ENCODE results near the gene LGALS4. TPM values are rescaled to one million over a fixed set of nuclear protein-coding genes. Genes with fewer than 3 reads are reported as not detected.
"Not testable (repeated sequence)": the region's sequence is repeated elsewhere in the genome, so short reads cannot be mapped to it uniquely, and the experiment has no call there.

The LGALS4 gene
- total and polyA plus RNA-seq, 9 donors, result 0.67 to 45.5 (median 1.3) TPM

GRCh38 chr19:38793671-38794070, 19.1 kb downstream of the LGALS4 start:
- Histone ChIP-seq H3K27me3 (ENCODE audit: control insufficient read depth, insufficient read depth, low read length) (no peaks in the 10 kb centered on the region), H3K4me1 (ENCODE audit: control insufficient read depth, insufficient read depth, low read length) (peaks cover 10% of the 10 kb centered on the region), H3K27ac (ENCODE audit: low read length) (no peak overlapping the region), H3K36me3 (ENCODE audit: control insufficient read depth, insufficient read depth, low read length) (no peaks in the 10 kb centered on the region), H3K4me3 (ENCODE audit: low read length) (no peak overlapping the region), H3K9me3 (replicated peaks; ENCODE audit: control insufficient read depth, low read depth, low read length) (no peaks in the 10 kb centered on the region)
- WGBS (ENCODE audit: insufficient coverage), result no CpG with 5 or more reads among the region's 5 CpGs
- DNase-seq, result no peak

GRCh38 chr19:38793177-38793576, 19.6 kb downstream of the LGALS4 start:
- WGBS (ENCODE audit: insufficient coverage), result 23% methylated on average over 4 of the region's 8 CpGs

DNA sequence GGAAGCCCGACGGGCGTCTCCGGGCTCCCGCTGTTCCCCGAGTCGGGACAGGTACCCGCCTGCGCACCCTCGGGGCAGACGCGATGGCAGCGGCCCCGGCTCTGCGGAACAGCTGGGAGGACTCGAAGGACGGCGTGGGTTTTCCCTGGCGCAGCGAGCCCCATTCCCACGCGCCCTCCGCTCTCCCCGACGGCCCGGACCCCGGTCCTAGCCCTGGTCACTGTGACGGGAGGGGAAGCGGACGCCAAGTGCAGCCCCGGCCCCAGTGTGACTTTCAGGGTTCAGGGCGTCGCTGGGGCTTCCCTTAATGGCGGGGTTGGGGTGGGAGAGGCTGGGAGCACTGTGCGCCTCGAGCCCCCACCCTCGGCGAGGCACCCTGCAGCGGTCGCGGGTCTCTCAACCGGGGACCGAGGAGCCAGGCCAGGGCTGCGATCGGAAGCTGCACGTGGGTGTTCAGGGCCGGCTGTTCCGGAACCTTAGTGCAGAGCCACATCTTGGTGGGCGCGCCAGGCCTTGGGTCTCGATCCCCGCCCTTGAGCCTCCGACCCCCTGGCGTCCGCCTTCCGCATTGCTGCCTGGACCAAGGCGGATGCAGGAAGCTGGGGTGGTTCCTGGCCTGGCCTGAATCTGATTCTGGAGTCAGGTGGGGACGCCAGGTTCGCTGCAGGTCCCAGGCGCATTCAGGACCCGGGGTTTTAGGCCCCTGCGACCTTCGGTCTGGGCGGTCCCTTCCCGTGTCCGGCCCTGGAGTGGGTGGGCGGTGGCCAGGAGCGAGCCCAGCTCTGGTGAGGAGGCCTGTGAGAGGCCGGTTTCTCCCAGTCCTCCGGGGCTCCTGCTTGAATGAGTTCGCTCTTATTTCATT, 20.3 kb downstream of the LGALS4 start:
- 5% methylated on average over 41 of the region's 71 CpGs for WGBS (ENCODE audit: insufficient coverage)
- Histone ChIP-seq H3K4me1 (ENCODE audit: control insufficient read depth, insufficient read depth, low read length) (peaks cover 12% of the 10 kb centered on the region), H3K4me3 (ENCODE audit: low read length) (peak overlapping the region; percentile 25), H3K27me3 (ENCODE audit: control insufficient read depth, insufficient read depth, low read length) (no peaks in the 10 kb centered on the region), H3K9me3 (replicated peaks; ENCODE audit: control insufficient read depth, low read depth, low read length) (no peaks in the 10 kb centered on the region), H3K36me3 (ENCODE audit: control insufficient read depth, insufficient read depth, low read length) (no peaks in the 10 kb centered on the region), H3K27ac (ENCODE audit: low read length) (peak overlapping the region; percentile 45)
- DNase-seq, result peak; percentile 47

More at GRCh38 chr19:38793177-38793576, 19.6 kb downstream of the LGALS4 start:
- DNase-seq, result no peak
- Histone ChIP-seq H3K9me3 (replicated peaks; ENCODE audit: control insufficient read depth, low read depth, low read length) (no peaks in the 10 kb centered on the region), H3K36me3 (ENCODE audit: control insufficient read depth, insufficient read depth, low read length) (no peaks in the 10 kb centered on the region), H3K27ac (ENCODE audit: low read length) (no peak overlapping the region), H3K4me1 (ENCODE audit: control insufficient read depth, insufficient read depth, low read length) (peaks cover 12% of the 10 kb centered on the region), H3K4me3 (ENCODE audit: low read length) (no peak overlapping the region), H3K27me3 (ENCODE audit: control insufficient read depth, insufficient read depth, low read length) (no peaks in the 10 kb centered on the region)

- DNase-seq; H3K9me3 ChIP-seq (replicated peaks; ENCODE audit: control insufficient read depth, low read depth, low read length); H3K36me3 ChIP-seq (ENCODE audit: control insufficient read depth, insufficient read depth, low read length); H3K27me3 ChIP-seq (ENCODE audit: control insufficient read depth, insufficient read depth, low read length); H3K27ac ChIP-seq (ENCODE audit: low read length); H3K4me3 ChIP-seq (ENCODE audit: low read length): not testable (repeated sequence)
- peaks cover 12% of the 10 kb centered on the region for H3K4me1 ChIP-seq (ENCODE audit: control insufficient read depth, insufficient read depth, low read length)
- no CpG with 5 or more reads among the region's 40 CpGs for WGBS (ENCODE audit: insufficient coverage)
Observed at GRCh38 chr19:38791451-38792064, 21.2 kb downstream of the LGALS4 start.

DNA sequence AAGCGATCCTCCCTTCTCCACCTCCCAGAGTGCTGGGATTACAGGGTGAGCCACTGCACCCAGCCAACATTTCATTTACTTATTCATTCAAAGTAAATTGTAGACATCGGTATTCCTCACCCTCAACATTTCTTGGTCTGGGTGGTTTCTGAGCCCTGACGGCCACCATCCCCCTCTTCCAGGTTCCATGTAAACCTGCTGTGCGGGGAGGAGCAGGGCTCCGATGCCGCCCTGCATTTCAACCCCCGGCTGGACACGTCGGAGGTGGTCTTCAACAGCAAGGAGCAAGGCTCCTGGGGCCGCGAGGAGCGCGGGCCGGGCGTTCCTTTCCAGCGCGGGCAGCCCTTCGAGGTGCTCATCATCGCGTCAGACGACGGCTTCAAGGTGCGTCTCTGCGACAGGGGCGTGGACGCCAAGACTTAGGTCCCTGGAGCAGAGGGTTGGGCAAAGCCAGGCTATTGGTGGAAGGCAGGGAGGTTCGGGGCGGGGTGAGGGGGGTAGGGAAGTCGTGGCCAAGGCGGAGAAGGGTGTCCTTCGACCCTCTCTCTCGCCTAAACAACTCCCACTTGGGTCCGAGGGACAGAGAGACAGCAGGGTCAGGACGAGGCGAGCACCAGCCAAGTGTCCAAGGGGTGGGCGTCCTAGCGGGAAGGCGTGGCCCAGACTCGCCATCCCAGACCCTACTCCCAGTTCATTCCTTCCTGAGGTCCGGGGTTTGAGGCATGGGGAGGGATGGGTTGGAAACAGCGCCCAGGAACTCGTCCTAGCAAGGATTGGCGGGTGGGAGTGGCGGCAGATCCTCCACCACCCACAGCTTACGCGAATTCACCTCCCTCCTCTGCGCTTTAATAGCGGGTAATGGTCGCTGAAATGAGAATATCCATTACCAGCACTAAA, 22.0 kb downstream of the LGALS4 start:
- not testable (repeated sequence) for H3K36me3 ChIP-seq (ENCODE audit: control insufficient read depth, insufficient read depth, low read length); DNase-seq; H3K27me3 ChIP-seq (ENCODE audit: control insufficient read depth, insufficient read depth, low read length); H3K4me3 ChIP-seq (ENCODE audit: low read length); H3K9me3 ChIP-seq (replicated peaks; ENCODE audit: control insufficient read depth, low read depth, low read length); H3K27ac ChIP-seq (ENCODE audit: low read length)
- peaks cover 12% of the 10 kb centered on the region for H3K4me1 ChIP-seq (ENCODE audit: control insufficient read depth, insufficient read depth, low read length)
- no CpG with 5 or more reads among the region's 49 CpGs for WGBS (ENCODE audit: insufficient coverage)

GRCh38 chr19:38788478-38789243, 24.1 kb downstream of the LGALS4 start, which contains the start of gene LGALS7B:
LGALS7B (plus strand) TSS chr19:38789200; CDS start chr19:38789227, 27 bp downstream.
- Histone ChIP-seq H3K4me3 (ENCODE audit: low read length) (no peak within 1 kb of the TSS), H3K27ac (ENCODE audit: low read length) (no peak within 1 kb of the TSS), H3K9me3 (replicated peaks; ENCODE audit: control insufficient read depth, low read depth, low read length) (no peaks in the 10 kb centered on the region), H3K27me3 (ENCODE audit: control insufficient read depth, insufficient read depth, low read length) (no peaks in the 10 kb centered on the region), H3K36me3 (ENCODE audit: control insufficient read depth, insufficient read depth, low read length) (no peaks in the 10 kb centered on the region), H3K4me1 (ENCODE audit: control insufficient read depth, insufficient read depth, low read length) (peaks cover 12% of the 10 kb centered on the region)
- DNase-seq, result no peak
- 46% methylated on average over 8 of the region's 17 CpGs for WGBS (ENCODE audit: insufficient coverage)

DNA sequence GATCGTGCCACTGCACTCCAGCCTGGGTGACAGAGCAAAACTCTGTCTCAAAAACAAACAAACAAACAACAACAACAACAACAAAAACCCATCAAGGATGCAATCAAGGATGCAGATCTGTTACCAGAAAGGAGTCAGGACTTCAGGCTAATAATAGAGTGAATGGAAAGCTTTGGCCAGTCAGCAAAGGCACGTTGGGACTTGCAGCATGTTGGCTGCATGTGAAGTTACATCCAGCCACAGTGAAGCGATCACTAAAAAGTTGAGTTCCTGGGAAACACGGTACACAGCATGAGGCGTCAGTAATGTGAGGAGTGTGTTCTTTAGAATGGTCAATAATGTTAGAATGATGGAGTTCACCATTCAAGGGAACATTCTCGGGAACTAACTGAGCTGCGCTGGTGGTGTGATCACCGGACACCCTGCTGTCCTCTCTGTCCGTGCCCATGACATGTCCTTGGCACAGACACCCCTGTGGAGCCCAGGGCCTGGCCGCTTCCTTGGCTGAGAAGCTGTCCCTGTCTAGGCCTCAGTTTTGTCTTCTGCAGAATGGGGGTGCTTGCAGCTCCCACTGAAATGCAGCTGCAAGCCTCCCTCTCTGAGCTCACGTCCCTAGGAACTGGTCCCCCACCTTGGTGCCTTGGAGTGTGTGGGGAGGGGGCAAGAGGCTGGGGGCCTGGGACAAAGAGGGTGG, 26.0 kb downstream of the LGALS4 start:
- DNase-seq, result no peak
- no peaks in the 10 kb centered on the region for H3K36me3 ChIP-seq (ENCODE audit: control insufficient read depth, insufficient read depth, low read length)

GRCh38 chr19:38786061-38786460, 26.7 kb downstream of the LGALS4 start:
- WGBS (ENCODE audit: insufficient coverage), result no CpG with 5 or more reads among the region's 3 CpGs
- not testable (repeated sequence) for H3K27ac ChIP-seq (ENCODE audit: low read length); DNase-seq; H3K4me3 ChIP-seq (ENCODE audit: low read length); H3K36me3 ChIP-seq (ENCODE audit: control insufficient read depth, insufficient read depth, low read length); H3K9me3 ChIP-seq (replicated peaks; ENCODE audit: control insufficient read depth, low read depth, low read length); H3K4me1 ChIP-seq (ENCODE audit: control insufficient read depth, insufficient read depth, low read length); H3K27me3 ChIP-seq (ENCODE audit: control insufficient read depth, insufficient read depth, low read length)

More for the DNA sequence above, 26.0 kb downstream of the LGALS4 start:
- WGBS (ENCODE audit: insufficient coverage), result 70% methylated on average over 9 of the region's 11 CpGs
- Histone ChIP-seq H3K4me3 (ENCODE audit: low read length) (no peak overlapping the region), H3K4me1 (ENCODE audit: control insufficient read depth, insufficient read depth, low read length) (peaks cover 4% of the 10 kb centered on the region), H3K27ac (ENCODE audit: low read length) (no peak overlapping the region), H3K27me3 (ENCODE audit: control insufficient read depth, insufficient read depth, low read length) (peaks cover 4% of the 10 kb centered on the region), H3K9me3 (replicated peaks; ENCODE audit: control insufficient read depth, low read depth, low read length) (no peaks in the 10 kb centered on the region)

GRCh38 chr19:38785187-38785699, 27.5 kb downstream of the LGALS4 start:
- H3K9me3 ChIP-seq (replicated peaks; ENCODE audit: control insufficient read depth, low read depth, low read length), result no peaks in the 10 kb centered on the region
- no peaks in the 10 kb centered on the region for H3K36me3 ChIP-seq (ENCODE audit: control insufficient read depth, insufficient read depth, low read length)
- H3K4me3 ChIP-seq (ENCODE audit: low read length), result no peak overlapping the region
- peaks cover 4% of the 10 kb centered on the region for H3K4me1 ChIP-seq (ENCODE audit: control insufficient read depth, insufficient read depth, low read length)
- 93% methylated on average over 5 of the region's 7 CpGs for WGBS (ENCODE audit: insufficient coverage)
- no peak overlapping the region for H3K27ac ChIP-seq (ENCODE audit: low read length)
- no peak for DNase-seq
- peaks cover 10% of the 10 kb centered on the region for H3K27me3 ChIP-seq (ENCODE audit: control insufficient read depth, insufficient read depth, low read length)
